ENCODE measurements around the gene PERM1.
A peak's percentile ranks its signal among the peaks of the same experiment; 100 is the strongest.

The PERM1 gene

GRCh38 chr1:959731-960362 is 22.0 kb downstream of the PERM1 start:
- no CpG with 5 or more reads among the region's 57 CpGs for WGBS, 2 donors (ENCODE audit: extremely low coverage in 2 of 2, insufficient read length in 2 of 2, insufficient replicate concordance in 1 of 2)
- H3K14ac ChIP-seq (ENCODE audit: low read length): no peak overlapping the region

GRCh38 chr1:958823-959730 is 22.8 kb downstream of the PERM1 start, which contains the start of gene NOC2L:
Gene NOC2L, minus strand, starts transcription at chr1:959256. Its CDS starts 16 bp downstream, at chr1:959240.
- peak within 1 kb of the TSS; percentile 90 for H2AFZ ChIP-seq (ENCODE audit: low read length)
- WGBS, 2 donors (ENCODE audit: extremely low coverage in 2 of 2, insufficient read length in 2 of 2, insufficient replicate concordance in 1 of 2): no CpG with 5 or more reads among the region's 101 CpGs
- peaks cover 0 to 5% of the 10 kb centered on the region in 2 donors for H3K4me1 ChIP-seq (ENCODE audit: control insufficient read depth in 2 of 2, insufficient read depth in 1 of 2, low read depth in 1 of 2, low read length in 2 of 2)
- no peak within 1 kb of the TSS for H3K27ac ChIP-seq (replicated peaks; ENCODE audit: low read length)
- peak within 1 kb of the TSS; percentile 95 to 100 for H3K4me3 ChIP-seq (ENCODE audit: low read length in 2 of 2)
- peak within 1 kb of the TSS; percentile 90 for H3K4me2 ChIP-seq (ENCODE audit: insufficient read depth, low read length, poor library complexity, severe bottlenecking)
- H3K9me3 ChIP-seq (replicated peaks in 1 of 2; ENCODE audit: control insufficient read depth in 2 of 2, insufficient read depth in 1 of 2, low read depth in 1 of 2, low read length in 2 of 2): no peaks in the 10 kb centered on the region
- peak within 1 kb of the TSS; percentile 97 for H2AK5ac ChIP-seq (ENCODE audit: low read depth, low read length)
- no peak within 1 kb of the TSS for H3K4ac ChIP-seq (ENCODE audit: low read length)
- peaks cover 0 to 20% (median 4%) of the 10 kb centered on the region in 3 experiments for H3K27me3 ChIP-seq (ENCODE audit: control insufficient read depth in 3 of 3, insufficient read depth in 3 of 3, low read depth in 1 of 3, low read length in 3 of 3)
- peak within 1 kb of the TSS; percentile 66 for H2BK5ac ChIP-seq (ENCODE audit: low read length)
- H3K9ac ChIP-seq (ENCODE audit: low read depth, low read length, poor library complexity): peak within 1 kb of the TSS; percentile 80
- DNase-seq (ENCODE audit: low spot score): peak; percentile 87
- H3K79me1 ChIP-seq (ENCODE audit: low read depth, low read length): peaks cover 13% of the 10 kb centered on the region
- H2BK12ac ChIP-seq (ENCODE audit: low read length): no peak within 1 kb of the TSS
- H3K18ac ChIP-seq (ENCODE audit: low read length): peak within 1 kb of the TSS; percentile 83
- peak within 1 kb of the TSS; percentile 81 for H2BK120ac ChIP-seq (ENCODE audit: low read depth, low read length)
- peaks cover 30 to 57% of the 10 kb centered on the region in 2 donors for H3K36me3 ChIP-seq (replicated peaks in 1 of 2; ENCODE audit: control insufficient read depth in 2 of 2, insufficient read depth in 2 of 2, low read length in 2 of 2)
- peak within 1 kb of the TSS; percentile 56 for H3K14ac ChIP-seq (ENCODE audit: low read length)
- peak within 1 kb of the TSS; percentile 82 for H4K91ac ChIP-seq (ENCODE audit: low read depth, low read length, poor library complexity)
- peak within 1 kb of the TSS; percentile 43 for H4K8ac ChIP-seq (ENCODE audit: low read depth, low read length)
- peak within 1 kb of the TSS; percentile 75 for H3K23ac ChIP-seq (ENCODE audit: low read depth, low read length, poor library complexity)
- H2BK15ac ChIP-seq (ENCODE audit: low read length): peak within 1 kb of the TSS; percentile 91

More at GRCh38 chr1:959731-960362, 22.0 kb downstream of the PERM1 start:
- Histone ChIP-seq H3K4me1 (ENCODE audit: control insufficient read depth in 2 of 2, insufficient read depth in 1 of 2, low read depth in 1 of 2, low read length in 2 of 2) (peaks cover 0 to 5% of the 10 kb centered on the region in 2 donors), H2BK120ac (ENCODE audit: low read depth, low read length) (peak overlapping the region; percentile 81), H3K36me3 (replicated peaks in 1 of 2; ENCODE audit: control insufficient read depth in 2 of 2, insufficient read depth in 2 of 2, low read length in 2 of 2) (peaks cover 29 to 52% of the 10 kb centered on the region in 2 donors), H2BK5ac (ENCODE audit: low read length) (peak overlapping the region; percentile 66), H3K4ac (ENCODE audit: low read length) (no peak overlapping the region), H4K8ac (ENCODE audit: low read depth, low read length) (no peak overlapping the region), H3K18ac (ENCODE audit: low read length) (peak overlapping the region; percentile 76), H2AFZ (ENCODE audit: low read length) (peak overlapping the region; percentile 90), H4K91ac (ENCODE audit: low read depth, low read length, poor library complexity) (no peak overlapping the region), H3K9me3 (replicated peaks in 1 of 2; ENCODE audit: control insufficient read depth in 2 of 2, insufficient read depth in 1 of 2, low read depth in 1 of 2, low read length in 2 of 2) (no peaks in the 10 kb centered on the region), H3K23ac (ENCODE audit: low read depth, low read length, poor library complexity) (peak overlapping the region; percentile 85), H2BK12ac (ENCODE audit: low read length) (no peak overlapping the region), H3K9ac (ENCODE audit: low read depth, low read length, poor library complexity) (no peak overlapping the region), H2BK15ac (ENCODE audit: low read length) (peak overlapping the region; percentile 91), H3K79me1 (ENCODE audit: low read depth, low read length) (peaks cover 13% of the 10 kb centered on the region), H3K4me3 (ENCODE audit: low read length in 2 of 2) (peak overlapping the region; percentile 64 to 94), H3K4me2 (ENCODE audit: insufficient read depth, low read length, poor library complexity, severe bottlenecking) (no peak overlapping the region), H3K27me3 (ENCODE audit: control insufficient read depth in 3 of 3, insufficient read depth in 3 of 3, low read depth in 1 of 3, low read length in 3 of 3) (peaks cover 0 to 20% (median 4%) of the 10 kb centered on the region in 3 experiments), H2AK5ac (ENCODE audit: low read depth, low read length) (peak overlapping the region; percentile 88), H3K27ac (replicated peaks; ENCODE audit: low read length) (no peak overlapping the region)
- DNase-seq (ENCODE audit: low spot score): no peak

GRCh38 chr1:956636-957035 is 25.3 kb downstream of the PERM1 start:
- Histone ChIP-seq H3K9me3 (replicated peaks in 1 of 2; ENCODE audit: control insufficient read depth in 2 of 2, insufficient read depth in 1 of 2, low read depth in 1 of 2, low read length in 2 of 2) (no peaks in the 10 kb centered on the region), H2AK5ac (ENCODE audit: low read depth, low read length) (no peak overlapping the region), H3K36me3 (replicated peaks in 1 of 2; ENCODE audit: control insufficient read depth in 2 of 2, insufficient read depth in 2 of 2, low read length in 2 of 2) (peaks cover 34 to 59% of the 10 kb centered on the region in 2 donors), H3K79me1 (ENCODE audit: low read depth, low read length) (peaks cover 12% of the 10 kb centered on the region), H4K91ac (ENCODE audit: low read depth, low read length, poor library complexity) (no peak overlapping the region), H2BK120ac (ENCODE audit: low read depth, low read length) (no peak overlapping the region), H3K18ac (ENCODE audit: low read length) (no peak overlapping the region), H3K4me1 (ENCODE audit: control insufficient read depth in 2 of 2, insufficient read depth in 1 of 2, low read depth in 1 of 2, low read length in 2 of 2) (peaks cover 0 to 5% of the 10 kb centered on the region in 2 donors), H4K8ac (ENCODE audit: low read depth, low read length) (no peak overlapping the region), H3K4me3 (ENCODE audit: low read length in 2 of 2) (no peak overlapping the region), H3K4me2 (ENCODE audit: insufficient read depth, low read length, poor library complexity, severe bottlenecking) (no peak overlapping the region), H2BK12ac (ENCODE audit: low read length) (no peak overlapping the region), H3K14ac (ENCODE audit: low read length) (no peak overlapping the region), H2BK15ac (ENCODE audit: low read length) (no peak overlapping the region), H3K27me3 (ENCODE audit: control insufficient read depth in 3 of 3, insufficient read depth in 3 of 3, low read depth in 1 of 3, low read length in 3 of 3) (peaks cover 0 to 19% (median 4%) of the 10 kb centered on the region in 3 experiments), H3K23ac (ENCODE audit: low read depth, low read length, poor library complexity) (no peak overlapping the region), H3K9ac (ENCODE audit: low read depth, low read length, poor library complexity) (no peak overlapping the region), H3K27ac (replicated peaks; ENCODE audit: low read length) (no peak overlapping the region), H2AFZ (ENCODE audit: low read length) (no peak overlapping the region), H2BK5ac (ENCODE audit: low read length) (no peak overlapping the region), H3K4ac (ENCODE audit: low read length) (no peak overlapping the region)
- WGBS, 2 donors (ENCODE audit: extremely low coverage in 2 of 2, insufficient read length in 2 of 2, insufficient replicate concordance in 1 of 2): no CpG with 5 or more reads among the region's 11 CpGs
- no peak for DNase-seq (ENCODE audit: low spot score)

- H3K18ac ChIP-seq (ENCODE audit: low read length): no peak overlapping the region
- no CpG with 5 or more reads among the region's 6 CpGs for WGBS, 2 donors (ENCODE audit: extremely low coverage in 2 of 2, insufficient read length in 2 of 2, insufficient replicate concordance in 1 of 2)
Measured at GRCh38 chr1:955474-955873, 26.4 kb downstream of the PERM1 start.

More at GRCh38 chr1:955474-955873, 26.4 kb downstream of the PERM1 start:
- peak overlapping the region; percentile 55 for H3K23ac ChIP-seq (ENCODE audit: low read depth, low read length, poor library complexity)
- no peak overlapping the region for H2AFZ ChIP-seq (ENCODE audit: low read length)
- no peak overlapping the region for H2BK5ac ChIP-seq (ENCODE audit: low read length)
- no peak overlapping the region for H3K27ac ChIP-seq (replicated peaks; ENCODE audit: low read length)
- H2BK15ac ChIP-seq (ENCODE audit: low read length): no peak overlapping the region
- no peak overlapping the region for H3K4me3 ChIP-seq (ENCODE audit: low read length in 2 of 2)
- peaks cover 0 to 11% (median 4%) of the 10 kb centered on the region in 3 experiments for H3K27me3 ChIP-seq (ENCODE audit: control insufficient read depth in 3 of 3, insufficient read depth in 3 of 3, low read depth in 1 of 3, low read length in 3 of 3)
- no peak overlapping the region for H3K4ac ChIP-seq (ENCODE audit: low read length)
- no peak overlapping the region for H4K8ac ChIP-seq (ENCODE audit: low read depth, low read length)
- no peak overlapping the region for H4K91ac ChIP-seq (ENCODE audit: low read depth, low read length, poor library complexity)
- no peak overlapping the region for H3K14ac ChIP-seq (ENCODE audit: low read length)
- H3K36me3 ChIP-seq (replicated peaks in 1 of 2; ENCODE audit: control insufficient read depth in 2 of 2, insufficient read depth in 2 of 2, low read length in 2 of 2): peaks cover 41 to 68% of the 10 kb centered on the region in 2 donors
- H2BK12ac ChIP-seq (ENCODE audit: low read length): no peak overlapping the region
- no peaks in the 10 kb centered on the region for H3K9me3 ChIP-seq (replicated peaks in 1 of 2; ENCODE audit: control insufficient read depth in 2 of 2, insufficient read depth in 1 of 2, low read depth in 1 of 2, low read length in 2 of 2)
- H2BK120ac ChIP-seq (ENCODE audit: low read depth, low read length): no peak overlapping the region
- no peak overlapping the region for H3K9ac ChIP-seq (ENCODE audit: low read depth, low read length, poor library complexity)
- DNase-seq (ENCODE audit: low spot score): no peak
- no peak overlapping the region for H3K4me2 ChIP-seq (ENCODE audit: insufficient read depth, low read length, poor library complexity, severe bottlenecking)
- no peak overlapping the region for H2AK5ac ChIP-seq (ENCODE audit: low read depth, low read length)
- no peaks in the 10 kb centered on the region for H3K4me1 ChIP-seq (ENCODE audit: control insufficient read depth in 2 of 2, insufficient read depth in 1 of 2, low read depth in 1 of 2, low read length in 2 of 2)
- H3K79me1 ChIP-seq (ENCODE audit: low read depth, low read length): peaks cover 10% of the 10 kb centered on the region
